Astrocyte of the spinal cord (primary cell): ENCODE measurements around the gene LSR.

Experiments
- DNase-seq: peaks from one replicate; pipeline ENCODE4 v3.0.0; 2011; ENCODE audit warnings: low read depth, low spot score
- H3K4me3 ChIP-seq: 2 replicates; pipeline ENCODE4 v1.5.1; 2011; ENCODE audit warnings: low read depth, mild to moderate bottlenecking, low read length, moderate library complexity
- in situ Hi-C: cut with HindIII; loops from 2 replicates; pipeline ENCODE4 v1.10.0; 2017; ENCODE audit warnings: low sequenced_read_pairs
- TF ChIP-seq, protein P1 (sequence below): IDR thresholded peaks from 2 replicates; pipeline ENCODE4 v1.5.1; 2012; ENCODE audit warnings: low read depth, mild to moderate bottlenecking, low read length, inconsistent platforms

LSR gene

DNA sequence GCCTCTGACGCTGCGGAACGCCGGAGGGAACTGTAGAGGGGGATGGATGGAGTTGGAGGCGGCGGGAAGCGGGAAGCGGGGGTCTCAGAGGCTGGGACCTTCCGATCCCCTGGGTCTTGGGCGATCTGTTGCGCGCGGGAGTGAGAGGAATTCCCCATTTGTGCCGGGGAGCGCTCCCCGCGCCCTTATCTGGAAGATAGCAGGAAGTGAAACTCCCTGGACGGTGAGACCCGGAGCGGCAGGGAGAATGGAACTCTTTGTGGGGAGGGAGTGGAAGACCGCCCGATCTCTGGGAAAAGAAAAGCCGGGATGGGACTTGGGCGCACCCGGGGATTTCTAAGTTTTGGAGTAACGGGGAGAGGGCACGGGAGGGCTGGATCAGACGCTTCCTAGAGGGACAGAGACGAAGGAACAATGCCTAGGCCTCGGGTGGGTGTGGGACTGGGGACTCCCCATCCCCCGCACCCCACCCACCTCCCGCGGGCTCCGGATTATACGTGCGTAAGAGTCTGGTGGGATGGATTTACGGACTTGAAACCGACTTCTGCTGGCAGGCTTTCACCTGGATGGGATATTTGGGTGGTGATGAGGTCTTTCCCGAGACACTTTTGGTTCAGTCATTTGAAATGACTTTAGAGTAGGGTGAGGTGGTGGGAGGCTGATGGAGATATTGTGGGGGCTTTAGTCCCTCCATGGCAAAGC is 495 bp downstream of the LSR start:
- no peak for DNase-seq
- TF ChIP-seq, protein P1, sequence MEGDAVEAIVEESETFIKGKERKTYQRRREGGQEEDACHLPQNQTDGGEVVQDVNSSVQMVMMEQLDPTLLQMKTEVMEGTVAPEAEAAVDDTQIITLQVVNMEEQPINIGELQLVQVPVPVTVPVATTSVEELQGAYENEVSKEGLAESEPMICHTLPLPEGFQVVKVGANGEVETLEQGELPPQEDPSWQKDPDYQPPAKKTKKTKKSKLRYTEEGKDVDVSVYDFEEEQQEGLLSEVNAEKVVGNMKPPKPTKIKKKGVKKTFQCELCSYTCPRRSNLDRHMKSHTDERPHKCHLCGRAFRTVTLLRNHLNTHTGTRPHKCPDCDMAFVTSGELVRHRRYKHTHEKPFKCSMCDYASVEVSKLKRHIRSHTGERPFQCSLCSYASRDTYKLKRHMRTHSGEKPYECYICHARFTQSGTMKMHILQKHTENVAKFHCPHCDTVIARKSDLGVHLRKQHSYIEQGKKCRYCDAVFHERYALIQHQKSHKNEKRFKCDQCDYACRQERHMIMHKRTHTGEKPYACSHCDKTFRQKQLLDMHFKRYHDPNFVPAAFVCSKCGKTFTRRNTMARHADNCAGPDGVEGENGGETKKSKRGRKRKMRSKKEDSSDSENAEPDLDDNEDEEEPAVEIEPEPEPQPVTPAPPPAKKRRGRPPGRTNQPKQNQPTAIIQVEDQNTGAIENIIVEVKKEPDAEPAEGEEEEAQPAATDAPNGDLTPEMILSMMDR = no peak
- no peak overlapping the region for H3K4me3 ChIP-seq
- in situ Hi-C loops = no loop called here

DNA sequence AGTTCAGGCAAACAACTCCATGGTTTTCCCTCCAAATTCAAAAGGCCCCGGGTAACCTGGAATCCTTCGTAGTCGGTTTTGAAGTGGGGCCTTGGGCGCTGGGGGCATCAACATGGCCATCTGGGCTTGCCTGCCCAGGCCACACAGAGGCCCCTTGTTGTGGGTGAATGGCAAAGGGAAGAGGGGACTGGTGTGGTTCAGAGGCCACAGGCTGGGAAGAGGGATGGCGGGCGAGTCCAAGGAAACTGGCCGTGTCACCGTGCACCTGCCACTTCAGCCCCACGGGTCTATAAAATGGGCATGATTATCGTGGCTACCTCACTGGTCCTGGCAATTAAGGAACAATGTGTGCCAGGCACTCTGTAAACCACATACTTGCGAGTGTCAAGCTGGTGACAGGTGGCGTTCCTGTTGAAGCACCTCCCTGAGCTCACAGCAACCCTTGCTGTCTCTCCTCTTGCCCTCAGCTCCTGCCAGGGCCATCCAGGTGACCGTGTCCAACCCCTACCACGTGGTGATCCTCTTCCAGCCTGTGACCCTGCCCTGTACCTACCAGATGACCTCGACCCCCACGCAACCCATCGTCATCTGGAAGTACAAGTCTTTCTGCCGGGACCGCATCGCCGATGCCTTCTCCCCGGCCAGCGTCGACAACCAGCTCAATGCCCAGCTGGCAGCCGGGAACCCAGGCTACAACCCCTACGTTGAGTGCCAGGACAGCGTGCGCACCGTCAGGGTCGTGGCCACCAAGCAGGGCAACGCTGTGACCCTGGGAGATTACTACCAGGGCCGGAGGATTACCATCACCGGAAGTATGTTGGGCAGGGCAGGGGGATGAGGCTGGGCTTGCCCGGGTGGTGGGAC is 1.3 kb downstream of the LSR start:
- H3K4me3 ChIP-seq = no peak overlapping the region
- no peak for DNase-seq
- TF ChIP-seq, protein P1 = no peak
- in situ Hi-C loops = no loop called here

DNA sequence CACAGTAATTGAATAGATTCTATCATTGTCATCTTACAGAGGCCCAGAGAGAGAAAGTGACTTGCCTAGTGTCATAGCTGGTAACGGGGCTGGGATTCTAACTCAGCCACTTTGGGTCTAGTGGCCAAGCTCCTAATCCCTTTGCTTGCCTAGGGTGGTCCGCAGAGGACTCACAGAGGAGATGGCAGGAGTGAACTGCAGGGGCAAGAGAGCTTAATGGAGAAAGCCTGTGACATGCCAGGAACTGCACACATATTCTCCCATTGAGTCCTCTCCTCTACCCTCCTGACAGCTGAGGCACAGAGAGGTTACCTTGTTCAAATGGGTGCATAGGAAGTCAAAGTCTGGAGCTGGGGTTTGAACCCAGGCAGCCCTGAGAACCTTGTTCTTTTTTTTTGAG is 2.7 kb downstream of the LSR start:
- DNase-seq = no peak

DNA sequence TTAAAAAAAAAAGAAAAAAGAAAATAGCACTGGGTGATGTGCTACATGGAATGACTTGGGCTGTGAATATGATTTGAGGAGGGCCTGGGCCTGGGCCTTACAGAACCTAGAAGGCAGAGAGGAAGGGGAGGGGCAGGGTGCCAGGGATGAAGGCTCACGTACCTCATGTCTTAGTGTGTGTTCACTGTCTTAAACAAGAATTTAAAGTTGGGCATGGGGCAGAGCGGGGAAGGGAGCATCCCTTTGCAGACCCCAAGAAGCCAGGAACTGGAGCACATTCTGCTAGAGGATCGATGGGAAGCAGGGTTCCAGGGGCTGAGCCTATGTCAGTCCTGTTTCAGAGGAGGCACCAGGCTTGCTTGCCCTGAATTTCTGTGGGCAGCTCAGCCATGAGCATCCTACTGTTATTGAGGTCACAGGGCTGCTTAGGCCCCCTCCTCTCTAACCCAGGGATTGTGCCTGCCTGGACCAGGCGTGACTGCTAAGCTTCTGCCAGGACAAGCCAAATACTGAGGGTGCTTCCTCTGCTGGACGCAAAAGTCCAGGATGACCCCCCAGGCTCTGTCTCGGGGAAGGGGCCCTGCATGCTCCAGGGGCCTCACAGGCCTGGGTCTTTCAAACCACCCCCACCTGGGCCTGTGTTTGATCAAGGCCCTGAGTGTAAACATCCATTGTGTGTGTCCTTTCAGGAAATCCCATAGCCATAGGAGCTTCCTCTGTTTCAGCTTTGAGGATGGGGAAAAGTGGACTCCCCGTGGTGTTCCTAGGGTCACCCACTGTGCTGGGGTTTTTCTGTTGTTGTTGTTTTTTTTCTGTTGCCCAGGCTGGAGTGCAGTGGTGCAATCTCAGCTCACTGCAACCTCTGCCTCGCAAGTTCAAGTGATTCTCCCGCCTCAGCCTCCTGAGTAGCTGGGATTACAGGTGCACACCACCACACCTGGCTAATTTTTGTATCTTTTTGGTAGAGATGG is 4.8 kb downstream of the LSR start:
- no peak for DNase-seq
- TF ChIP-seq, protein P1 = no peak
- in situ Hi-C loops = no loop called here

More for the DNA sequence above, 2.7 kb downstream of the LSR start:
- H3K4me3 ChIP-seq = no peak overlapping the region
- TF ChIP-seq, protein P1 = no peak
- in situ Hi-C loops = no loop called here

DNA sequence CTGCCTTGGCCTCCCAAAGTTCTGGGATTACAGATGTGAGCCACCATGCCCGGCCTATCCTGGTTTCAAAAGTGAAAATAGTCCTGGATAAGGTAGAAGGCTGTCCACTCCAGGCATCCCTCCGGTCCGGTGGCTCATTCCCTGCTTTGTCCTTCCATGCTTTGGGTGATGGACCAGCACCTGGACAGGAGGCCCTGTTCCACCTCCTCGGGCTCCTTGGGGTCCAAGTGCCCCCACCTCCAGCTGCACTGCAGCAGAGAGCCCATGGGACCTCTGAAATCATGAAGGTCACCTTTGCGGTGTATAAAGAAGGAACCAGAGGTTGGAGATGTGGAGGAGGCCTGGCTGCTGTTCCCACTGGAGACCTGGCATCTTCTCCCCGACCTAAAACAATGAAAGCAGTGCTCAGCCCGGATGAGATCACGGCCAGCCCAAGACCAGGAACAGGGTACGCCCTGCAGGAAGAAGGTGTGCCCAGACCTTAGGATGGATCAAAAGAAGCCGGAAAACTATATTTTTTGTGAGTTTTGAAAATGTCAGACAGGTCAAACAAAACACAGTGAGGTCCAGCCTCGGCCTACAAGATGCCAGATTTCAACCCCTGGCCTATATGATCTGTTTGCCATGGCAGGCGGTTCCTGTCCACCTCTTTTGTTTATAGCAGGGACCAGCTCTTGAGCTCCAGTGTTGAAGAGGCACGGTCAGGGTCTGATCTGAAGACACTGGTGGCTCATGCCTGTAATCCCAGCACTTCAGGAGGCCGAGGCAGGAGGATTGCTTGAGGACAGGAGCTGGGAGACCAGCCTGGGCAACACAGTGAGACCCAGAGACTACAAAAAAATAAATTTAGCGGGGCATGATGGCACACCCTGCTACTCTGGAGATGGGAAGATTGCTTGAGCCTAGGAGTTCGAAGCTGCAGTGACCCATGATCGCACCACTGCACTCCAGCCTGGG is 5.8 kb downstream of the LSR start:
- no peak for DNase-seq
- TF ChIP-seq, protein P1 = no peak
- in situ Hi-C loops = no loop called here
- no peak overlapping the region for H3K4me3 ChIP-seq

More for the DNA sequence above, 4.8 kb downstream of the LSR start:
- H3K4me3 ChIP-seq = no peak overlapping the region
